ENCODE measurements around the gene KRTAP12-2.
"Not testable (repeated sequence)": the region's sequence is repeated elsewhere in the genome, so short reads cannot be mapped to it uniquely, and the experiment has no call there.

The KRTAP12-2 gene

DNA sequence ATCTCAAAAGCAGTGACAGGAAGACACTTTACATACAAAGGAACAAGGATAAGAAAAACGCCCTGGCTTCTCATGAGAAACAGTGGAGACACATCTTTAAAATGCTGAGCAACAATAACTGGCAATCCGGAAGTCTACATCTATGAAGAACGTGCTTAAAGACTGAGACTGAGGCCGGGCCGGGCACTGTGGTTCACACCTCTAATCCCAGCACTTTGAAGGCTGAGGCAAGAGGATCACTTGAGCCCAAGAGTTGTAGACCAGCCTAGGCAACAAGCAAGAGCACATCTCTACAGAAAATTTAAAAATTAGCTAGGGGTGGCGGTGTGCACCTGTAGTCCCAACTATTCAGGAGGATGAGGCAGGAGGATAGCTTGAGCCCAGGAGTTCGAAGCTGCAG, 17.4 kb upstream of the KRTAP12-2 start:
- no peak for DNase-seq

DNA sequence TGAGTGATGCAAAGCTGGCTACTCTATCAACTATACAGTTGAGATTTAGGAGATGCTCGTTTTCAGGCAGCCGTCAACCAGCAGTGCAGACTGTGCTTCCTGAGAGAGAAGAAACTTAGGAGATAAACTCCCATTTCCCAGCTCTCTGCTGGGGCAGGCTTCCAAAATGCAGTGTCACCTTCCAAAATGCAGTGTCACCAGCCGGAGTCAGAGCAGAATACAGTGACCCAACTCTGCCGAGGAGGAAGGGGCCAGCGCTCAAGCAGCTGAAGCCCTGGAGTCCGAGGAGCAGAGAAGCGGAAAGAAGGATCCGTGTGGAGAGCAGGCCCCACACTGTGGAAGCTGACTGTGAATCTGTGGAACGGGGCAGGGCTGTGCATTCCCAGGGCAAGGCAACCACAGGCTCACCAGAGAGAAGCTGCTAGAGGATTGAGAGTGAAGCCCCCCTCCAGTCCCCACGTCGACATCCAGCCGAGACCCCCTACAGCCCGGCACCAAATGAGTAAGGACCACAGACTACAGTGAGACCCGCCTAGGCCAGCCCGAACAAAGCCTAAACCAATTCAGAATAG, 15.9 kb upstream of the KRTAP12-2 start:
- no peak for DNase-seq

DNA sequence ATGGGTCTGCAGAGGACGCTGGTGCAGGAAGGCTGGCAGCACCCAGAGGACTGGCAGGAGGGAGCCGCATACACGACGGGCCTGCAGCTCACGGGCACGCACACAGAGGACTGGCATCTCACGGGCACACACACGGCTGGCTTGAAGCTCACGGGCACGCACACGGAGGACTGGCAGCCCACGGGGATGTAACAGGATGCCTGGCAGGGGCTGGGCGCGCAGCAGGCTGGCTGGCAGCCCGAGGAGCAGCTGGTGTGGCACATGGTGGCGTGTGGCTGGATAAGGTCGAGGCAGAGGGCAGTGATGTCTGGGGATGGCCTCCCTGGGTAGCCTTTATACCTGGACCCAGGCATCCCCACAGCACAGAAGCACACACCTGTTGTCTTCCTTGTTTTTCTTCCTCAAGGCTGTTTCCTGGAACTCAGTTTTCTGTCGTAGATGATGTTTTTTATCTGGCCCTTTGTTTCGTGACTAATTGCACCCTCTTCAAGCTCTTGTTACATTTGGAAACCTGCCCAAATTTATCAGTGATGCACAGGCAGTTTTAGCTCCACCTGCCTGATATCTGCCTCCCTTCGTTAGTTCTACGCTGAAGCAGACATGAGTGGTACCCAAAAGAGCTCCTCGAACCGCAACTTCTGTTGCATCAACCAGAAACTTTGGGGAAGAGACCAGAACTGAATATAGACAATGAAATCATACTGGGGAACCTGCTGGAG, 15.3 kb upstream of the KRTAP12-2 start, which contains the start of gene KRTAP12-1:
TSS of gene KRTAP12-1 (minus strand) at position 303 of the 719 bp plus-strand sequence. CDS start at position 263, 40 bp downstream.
- DNase-seq, result no peak

DNA sequence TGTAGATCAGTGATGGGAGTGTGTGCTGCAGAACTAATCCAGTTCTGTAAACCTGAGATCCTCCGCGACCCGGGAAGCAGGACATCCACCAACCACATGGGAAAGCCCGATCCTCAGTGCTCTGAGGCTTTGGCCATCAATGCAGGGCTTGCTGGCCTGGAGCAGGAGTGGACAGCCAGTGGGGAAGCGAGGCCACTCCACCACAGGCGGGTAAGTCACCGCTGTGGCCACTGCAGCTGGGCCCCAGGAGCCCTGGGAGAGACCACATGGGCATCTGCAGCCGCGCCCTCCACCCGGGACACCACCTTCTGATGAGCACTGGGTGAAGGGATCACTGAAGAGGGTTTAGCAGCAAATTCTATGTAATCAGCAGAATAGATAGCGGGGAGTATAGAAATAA, 14.4 kb upstream of the KRTAP12-2 start:
- no peak for DNase-seq

DNA sequence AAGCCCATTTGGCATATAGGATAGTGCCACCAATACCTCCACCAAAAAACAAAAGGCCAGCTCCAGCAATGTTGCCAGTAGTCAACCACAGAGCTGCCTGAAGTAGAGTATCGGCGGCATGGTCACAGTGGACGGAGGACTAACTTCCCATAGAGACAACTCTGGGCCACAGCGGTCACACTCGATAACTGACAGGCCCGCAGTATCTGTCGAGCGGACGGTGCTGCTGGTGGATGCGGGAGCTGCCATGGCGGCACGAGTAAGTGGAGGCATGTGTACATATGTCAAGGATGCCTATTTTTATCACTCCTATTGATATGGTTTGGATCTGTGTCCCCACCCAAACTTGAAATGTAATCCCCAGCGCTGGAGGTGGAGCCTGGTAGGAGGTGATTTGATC, 11.2 kb upstream of the KRTAP12-2 start:
- DNase-seq, result no peak

DNA sequence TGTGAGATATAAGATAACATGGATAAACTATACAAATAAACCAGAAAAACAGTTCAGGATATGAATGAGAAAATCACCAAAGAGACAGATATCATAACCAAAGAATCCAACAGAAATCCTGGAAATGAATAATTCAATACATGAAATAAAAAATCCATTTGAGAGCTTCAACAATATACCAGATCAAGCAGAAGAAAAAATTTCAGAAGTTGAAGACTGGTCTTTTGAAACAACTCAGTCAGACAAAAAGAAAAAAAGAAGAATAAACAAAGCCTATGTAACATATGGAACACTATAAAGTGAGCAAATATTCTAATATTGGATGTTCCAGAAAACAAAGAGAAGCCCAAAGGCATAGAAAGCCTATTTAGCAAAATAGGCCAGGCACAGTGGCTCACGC, 5.2 kb upstream of the KRTAP12-2 start:
- no peak for DNase-seq

DNA sequence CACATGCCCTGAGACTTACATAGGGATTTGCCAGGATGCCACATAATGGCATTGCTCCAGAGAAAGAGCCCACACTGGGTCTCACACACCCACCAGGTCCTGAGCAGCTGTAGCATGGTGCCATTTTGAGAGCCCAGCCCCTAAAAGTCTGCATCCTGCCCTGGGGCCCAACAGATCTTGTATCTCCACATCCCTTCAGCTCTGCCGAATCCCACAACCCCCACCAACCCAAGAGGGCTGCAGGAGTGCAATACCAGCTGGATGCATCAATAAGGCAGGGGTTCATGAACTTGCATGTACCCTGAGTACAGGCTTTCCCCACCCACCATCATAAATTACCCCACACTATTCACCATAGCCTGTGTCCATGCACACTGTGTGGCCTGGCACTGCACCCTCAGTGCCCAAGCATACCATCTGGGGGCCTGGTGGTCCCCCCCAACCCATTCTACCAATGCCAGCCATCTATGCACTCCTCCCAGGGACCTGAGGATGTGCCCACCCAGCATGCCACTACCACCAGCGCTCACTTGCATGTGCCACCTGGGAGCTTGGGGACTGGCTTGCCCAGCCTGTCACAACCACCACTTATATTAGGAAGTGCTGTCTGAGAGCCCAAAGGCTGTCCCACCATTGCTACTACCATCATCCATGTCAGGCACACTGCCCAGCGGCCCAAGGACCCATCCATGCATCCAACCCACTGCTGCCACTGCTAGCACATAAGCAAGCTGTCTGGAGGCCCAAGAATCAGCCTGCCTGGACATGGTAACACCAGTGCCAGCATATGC, 4.1 kb upstream of the KRTAP12-2 start:
- DNase-seq, result no peak

DNA sequence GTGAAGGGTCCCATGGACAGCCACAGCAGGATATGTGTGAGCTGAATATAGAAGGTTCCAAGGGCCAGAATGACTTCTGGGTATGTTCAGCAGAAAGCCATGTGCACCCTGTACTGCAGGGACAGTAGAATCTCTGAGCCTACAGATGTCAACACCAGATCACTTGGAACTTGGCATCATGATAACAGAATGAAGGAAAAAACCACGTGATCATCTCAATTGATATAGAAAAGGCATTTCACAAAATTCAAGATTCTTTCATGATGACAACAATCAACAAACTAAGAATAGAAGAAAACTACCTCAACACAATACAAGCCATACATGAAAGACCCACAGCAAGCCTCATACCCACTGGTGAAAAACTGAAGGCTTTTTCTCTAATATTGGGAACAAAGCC, 885 bp upstream of the KRTAP12-2 start:
- no peak for DNase-seq

DNA sequence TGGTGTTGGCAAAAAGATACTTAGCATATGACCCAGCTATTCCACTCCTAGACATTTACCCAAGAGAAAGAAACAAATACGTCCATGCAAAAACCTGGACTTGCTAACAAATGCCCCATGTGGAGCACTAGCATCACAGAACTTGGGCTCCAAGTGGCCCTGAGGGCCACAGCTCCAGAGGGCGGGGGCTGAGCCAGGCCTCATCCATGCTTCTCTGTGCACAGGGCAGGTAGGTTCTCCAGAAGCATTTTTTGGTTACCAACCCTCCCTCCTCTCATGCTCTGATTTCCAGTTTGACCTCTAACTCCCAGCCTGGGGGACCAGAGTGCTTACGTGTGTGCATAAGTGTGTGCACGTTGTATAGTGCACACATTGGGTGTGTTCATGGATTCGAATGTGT, 2.0 kb downstream of the KRTAP12-2 start:
- no peak for DNase-seq

DNA sequence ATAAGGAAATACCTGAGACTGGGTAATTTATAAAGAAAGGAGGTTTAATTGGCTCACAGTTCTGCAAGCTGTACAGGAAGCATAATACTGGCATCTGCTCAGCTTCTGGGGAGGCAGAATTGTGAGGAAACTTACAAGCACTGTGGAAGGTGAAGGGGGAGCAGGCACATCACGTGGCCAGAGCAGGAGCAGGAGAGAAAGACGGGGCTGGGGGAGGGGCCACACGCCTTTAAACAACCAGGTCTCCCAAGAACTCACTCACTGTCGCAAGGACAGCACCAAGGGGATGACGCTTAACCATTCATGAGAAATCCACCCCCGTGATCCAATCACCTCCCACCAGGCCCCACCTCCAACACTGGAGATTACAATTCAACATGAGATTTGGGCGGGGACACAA, 5.2 kb downstream of the KRTAP12-2 start:
- DNase-seq, result not testable (repeated sequence)

DNA sequence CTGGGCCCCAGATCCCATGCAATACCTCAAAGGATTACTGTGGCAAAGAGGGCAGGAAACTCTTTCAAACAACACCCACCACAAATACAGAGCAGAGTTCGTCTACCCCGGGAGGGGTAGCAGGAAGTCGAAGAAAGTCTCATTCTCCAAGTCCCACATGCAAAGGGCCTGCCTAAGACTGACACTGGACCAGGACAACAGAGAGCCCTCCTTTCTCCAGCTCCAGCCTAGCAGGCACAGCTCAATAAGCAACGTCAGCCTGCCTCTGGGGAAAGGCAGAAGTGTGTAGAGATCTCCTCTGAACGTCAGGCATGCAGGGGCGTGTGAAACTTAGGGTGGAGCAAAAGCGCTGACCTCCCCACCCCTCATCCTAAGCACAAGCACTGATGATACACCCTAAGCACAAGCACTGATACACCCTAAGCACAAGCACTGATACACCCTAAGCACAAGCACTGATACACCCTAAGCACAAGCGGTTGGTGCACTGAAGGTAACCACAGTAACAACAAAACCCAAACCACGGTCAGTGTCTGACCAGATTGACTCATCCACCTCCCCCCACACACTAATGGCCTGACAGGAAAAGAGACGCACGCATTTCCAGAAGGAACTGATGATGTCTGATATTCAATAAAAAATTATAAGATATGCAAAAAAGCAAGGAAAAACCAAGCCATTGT, 7.7 kb downstream of the KRTAP12-2 start:
- DNase-seq, result no peak

DNA sequence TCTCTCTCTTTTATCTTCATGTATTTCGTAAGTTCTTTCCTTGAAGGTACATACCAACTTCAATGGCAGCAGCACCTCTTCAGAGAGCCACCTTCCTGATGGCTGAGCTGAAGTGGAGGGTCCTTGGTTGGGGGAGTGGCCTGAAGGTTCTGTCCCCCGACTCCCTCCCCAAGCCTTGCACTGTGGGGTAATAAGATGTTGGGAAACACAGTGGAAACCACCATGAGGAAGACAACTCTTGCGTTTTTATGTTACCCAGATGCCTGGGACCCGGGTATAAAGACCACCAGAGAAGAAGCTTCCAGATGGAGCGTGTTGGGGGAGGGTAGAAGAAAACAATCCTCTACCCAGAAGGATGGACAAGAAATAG, 8.2 kb downstream of the KRTAP12-2 start:
- no peak for DNase-seq

DNA sequence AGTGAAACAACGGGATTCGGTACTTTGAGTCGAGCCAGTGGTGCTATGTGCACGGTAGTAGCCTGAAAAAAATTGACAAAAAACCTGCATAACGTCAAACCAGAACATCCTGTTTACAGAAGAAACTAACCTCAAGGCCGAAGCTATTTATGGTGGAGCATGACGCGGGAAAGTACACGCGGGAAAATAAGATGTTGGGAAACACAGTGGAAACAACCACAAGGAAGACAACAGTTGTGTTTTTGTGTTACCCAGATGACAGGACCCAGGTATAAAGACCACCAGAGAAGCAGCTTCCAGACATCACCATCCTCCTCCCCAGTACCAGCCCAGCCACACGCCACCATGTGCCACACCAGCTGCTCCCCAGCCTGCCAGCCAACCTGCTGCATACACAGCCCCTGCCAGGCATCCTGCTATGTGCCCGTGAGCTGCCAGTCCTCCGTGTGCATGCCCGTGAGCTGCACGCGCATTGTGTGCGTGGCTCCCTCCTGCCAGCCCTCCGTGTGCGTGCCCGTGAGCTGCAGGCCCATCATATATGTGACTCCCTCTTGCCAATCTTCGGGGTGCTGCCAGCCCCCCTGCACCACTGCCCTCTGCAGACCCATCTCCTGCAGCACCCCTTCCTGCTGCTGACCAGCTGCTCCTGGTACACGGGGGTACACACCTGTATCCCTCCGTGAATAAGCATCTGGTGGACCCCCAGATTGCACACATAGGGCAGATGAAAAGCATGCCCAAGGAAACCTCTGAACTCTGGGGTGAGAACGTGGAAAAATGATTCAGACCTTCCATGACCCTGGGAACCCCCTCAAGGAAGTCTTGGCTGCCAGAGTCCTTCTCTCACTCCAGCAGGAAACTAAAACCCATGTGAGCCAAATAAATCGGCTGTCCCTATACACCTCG, 8.8 kb downstream of the KRTAP12-2 start, which contains the start of gene KRTAP12-3:
TSS of gene KRTAP12-3 (plus strand) at position 298 of the 906 bp plus-strand sequence. CDS start at position 346, 48 bp downstream.
- DNase-seq, result no peak

DNA sequence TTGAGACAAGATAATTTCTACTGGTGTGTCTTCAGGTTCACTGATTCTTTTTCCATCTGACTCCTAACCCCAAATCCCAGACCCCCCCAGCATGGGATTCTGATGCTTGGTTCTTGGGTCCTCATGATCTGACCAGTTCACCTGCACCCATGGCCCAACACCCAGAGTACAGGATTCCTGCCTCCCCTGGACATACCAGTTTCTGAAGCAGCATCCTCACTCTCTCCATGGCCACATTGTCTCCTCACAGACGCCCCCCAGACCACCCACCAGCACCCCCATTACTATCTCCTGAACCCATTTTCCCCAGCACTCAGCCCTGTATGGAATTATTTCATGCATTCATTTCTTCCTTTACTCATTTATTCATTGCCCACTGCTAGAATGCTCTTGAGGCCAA, 9.9 kb downstream of the KRTAP12-2 start:
- no peak for DNase-seq

DNA sequence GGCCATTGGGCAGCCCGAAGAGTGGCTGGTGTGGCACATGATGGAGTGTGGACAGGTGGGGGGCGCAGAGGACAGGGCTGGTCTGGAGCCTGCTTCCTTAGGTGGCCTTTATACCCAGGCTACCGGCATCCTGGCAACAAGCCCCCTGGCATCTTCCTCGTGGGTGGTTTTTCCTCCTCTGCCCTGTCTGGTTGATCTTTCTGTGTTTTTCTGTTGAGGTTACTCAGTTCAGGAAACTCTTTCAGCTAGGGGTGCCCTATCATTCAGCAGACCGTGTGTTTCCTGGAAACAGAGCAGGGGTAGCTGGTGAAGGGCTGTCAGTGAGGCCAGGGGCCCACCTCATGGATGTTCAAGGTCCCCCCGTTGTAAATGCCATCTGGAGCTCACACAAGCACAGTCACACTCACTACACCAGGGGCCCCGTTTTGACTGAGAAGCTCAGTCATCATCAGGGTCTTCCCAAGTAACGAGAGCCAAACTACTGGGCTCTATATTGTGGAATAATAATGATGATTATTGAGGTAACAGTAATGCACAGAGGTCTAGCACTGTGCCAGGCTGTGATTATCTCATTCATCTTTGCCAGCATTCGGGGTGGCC, 12.1 kb downstream of the KRTAP12-2 start, which contains the start of gene KRTAP12-4:
TSS of gene KRTAP12-4 (minus strand) at position 84 of the 600 bp plus-strand sequence. CDS start at position 39, 45 bp downstream.
- DNase-seq, result no peak

DNA sequence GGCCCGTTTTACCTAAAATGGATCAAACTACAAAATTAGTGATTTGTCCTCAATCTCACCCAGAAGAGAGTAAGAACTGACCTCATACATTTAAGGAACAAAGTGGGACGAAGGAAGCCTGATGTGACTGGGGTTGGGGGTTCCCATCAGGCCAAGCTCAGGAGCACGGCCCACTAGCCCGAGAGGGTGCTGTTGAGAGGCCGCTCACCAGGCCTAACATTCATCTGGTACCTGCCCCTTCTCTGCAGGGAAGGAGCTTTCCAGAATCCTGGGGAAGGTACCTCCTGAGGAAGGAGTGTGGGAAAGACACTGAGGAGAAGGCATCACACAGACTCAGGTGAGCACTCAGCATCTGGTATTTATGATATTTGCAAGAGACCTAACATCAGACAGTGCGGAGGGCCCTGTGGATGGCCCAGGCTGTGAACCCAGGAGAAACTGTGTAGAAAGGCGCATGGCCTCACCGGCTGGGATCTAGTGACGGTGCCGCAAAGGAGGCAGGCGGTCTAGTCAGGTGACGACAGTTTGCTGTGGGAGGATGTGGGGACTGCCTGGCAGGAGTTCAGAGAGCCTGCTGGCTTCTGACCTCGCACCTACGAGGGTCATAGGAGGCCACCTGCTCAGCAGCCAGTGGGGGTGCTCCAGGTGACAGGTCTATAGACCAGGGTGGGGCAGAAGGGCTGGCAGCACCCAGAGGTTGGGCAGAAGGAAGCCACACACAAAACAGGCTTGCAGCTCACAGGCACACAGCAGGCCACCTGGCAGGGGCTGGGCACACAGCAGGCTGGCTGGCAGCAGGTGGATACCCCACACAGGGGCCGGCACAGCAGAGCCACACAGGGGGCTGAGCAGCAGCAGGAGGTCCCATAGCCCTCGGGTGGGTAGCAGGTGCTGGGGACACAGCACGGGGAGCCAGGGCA, 12.8 kb downstream of the KRTAP12-2 start:
- DNase-seq, result no peak

DNA sequence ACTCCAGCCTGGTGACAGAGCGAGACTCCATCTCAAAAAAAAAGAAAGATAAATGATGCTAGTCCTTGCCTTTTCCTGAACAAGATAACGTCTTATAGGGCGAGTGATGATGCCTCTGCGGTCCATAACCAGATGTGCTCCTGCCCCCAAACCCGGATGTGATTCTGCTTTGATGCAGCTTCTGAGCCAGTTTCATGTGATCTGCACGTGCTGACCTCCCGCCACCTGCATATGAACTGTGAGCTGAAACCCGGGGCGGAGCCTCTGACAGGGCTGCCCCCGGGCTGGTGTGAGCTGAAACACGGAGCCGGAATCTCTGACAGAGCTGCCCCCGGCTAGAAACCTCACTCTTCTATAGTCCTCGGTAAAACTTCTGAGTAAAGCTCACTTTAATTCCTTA, 13.6 kb downstream of the KRTAP12-2 start:
- DNase-seq, result no peak

DNA sequence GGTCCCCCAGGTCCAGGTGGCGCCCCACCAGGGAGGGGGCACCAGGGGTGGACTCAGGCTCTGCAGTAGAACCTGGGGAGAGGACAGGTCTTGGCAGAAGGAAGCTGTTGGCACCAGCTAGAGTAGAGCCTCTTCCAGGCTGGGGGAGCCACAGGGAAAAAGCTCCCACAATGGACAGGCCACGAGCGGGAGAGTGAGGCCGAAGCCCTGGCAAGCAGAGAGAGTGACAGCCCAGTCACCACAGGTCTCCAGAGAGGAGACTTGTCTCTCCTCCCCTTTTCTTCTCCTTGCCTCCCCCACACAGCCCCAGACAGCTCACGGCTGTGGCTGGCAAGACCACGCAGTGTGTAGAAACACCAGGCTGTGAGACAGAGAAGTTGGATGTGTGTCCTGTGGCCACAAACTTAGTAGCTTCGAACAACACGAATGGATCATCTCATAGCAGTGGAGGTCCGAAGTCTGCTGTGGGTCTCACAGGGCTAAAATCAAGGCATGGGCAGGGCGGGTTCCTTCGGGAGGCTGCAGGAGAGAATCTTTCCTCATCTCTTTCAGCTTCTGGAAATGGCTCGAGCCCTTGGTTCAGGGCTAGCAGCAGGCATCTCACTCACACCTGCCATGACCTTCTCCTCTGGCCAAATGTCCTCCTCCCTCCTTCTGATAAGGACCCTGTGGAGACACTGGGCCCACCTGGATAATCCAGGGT, 15.6 kb downstream of the KRTAP12-2 start:
- DNase-seq, result no peak

DNA sequence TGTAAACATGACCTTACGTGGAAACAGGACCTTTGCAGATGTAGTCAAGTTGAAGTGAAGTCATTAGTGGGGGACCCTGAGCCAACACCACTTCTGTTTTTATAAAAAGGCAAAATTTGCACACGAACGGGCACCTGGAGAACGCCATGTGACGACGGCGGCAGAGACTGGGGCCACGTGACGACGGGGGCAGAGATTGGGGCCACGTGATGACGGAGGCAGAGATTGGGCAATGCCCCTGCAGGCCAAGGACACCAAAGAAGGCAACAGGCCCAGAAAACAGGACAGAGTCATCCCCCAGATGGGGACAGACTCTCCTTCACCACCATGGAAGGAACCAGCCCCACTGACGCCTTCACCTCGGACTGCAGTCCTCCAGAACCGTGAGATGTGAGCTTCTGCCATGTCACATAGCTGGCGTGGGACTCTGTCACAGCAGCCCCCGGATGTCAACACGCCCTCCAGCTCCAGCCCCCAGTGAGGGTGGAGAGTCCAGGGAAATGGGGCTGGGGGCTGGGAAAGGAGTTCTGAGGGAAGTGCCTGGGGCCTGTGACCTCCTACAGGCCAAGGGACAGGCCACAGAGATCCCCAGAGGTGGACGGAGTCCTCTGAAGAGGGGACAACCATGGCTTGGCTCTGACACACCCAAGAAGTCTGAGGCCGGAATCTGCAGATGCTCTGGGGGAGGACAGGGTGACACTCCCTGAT, 16.3 kb downstream of the KRTAP12-2 start:
- DNase-seq, result no peak
